Activated CD4-positive, CD25-positive, alpha-beta regulatory T cell (primary cell): Measurements from ENCODE around the gene PTGDR2.

Experiments
- DNase-seq, 4 experiments: peaks; one replicate each; lab custom pipeline; 2025; lab: John Stamatoyannopoulos, UW

Gene PTGDR2

GRCh38 chr11:60809691-60810090 lies 46.1 kb downstream of the PTGDR2 start:
- DNase-seq, result no peak

GRCh38 chr11:60809249-60809648 lies 46.5 kb downstream of the PTGDR2 start:
- no peak for DNase-seq

GRCh38 chr11:60803273-60803936 lies 52.3 kb downstream of the PTGDR2 start:
- DNase-seq, result no peak

GRCh38 chr11:60801194-60801593 lies 54.6 kb downstream of the PTGDR2 start:
- no peak for DNase-seq
